Measurements from ENCODE around the gene SCARB1. TPM values are rescaled to one million over a fixed set of nuclear protein-coding genes. Genes with fewer than 3 reads are reported as not detected.

Gene SCARB1
- total and polyA plus RNA-seq, 2 experiments from 2014 or later = 50.4 to 90.0 TPM

GRCh38 chr12:124750787-124751471 is 112.7 kb downstream of the SCARB1 start:
- no peaks in the 10 kb centered on the region for H3K36me3 ChIP-seq (replicated peaks; ENCODE audit: insufficient read depth, low read depth)
- TF ChIP-seq, protein P1, sequence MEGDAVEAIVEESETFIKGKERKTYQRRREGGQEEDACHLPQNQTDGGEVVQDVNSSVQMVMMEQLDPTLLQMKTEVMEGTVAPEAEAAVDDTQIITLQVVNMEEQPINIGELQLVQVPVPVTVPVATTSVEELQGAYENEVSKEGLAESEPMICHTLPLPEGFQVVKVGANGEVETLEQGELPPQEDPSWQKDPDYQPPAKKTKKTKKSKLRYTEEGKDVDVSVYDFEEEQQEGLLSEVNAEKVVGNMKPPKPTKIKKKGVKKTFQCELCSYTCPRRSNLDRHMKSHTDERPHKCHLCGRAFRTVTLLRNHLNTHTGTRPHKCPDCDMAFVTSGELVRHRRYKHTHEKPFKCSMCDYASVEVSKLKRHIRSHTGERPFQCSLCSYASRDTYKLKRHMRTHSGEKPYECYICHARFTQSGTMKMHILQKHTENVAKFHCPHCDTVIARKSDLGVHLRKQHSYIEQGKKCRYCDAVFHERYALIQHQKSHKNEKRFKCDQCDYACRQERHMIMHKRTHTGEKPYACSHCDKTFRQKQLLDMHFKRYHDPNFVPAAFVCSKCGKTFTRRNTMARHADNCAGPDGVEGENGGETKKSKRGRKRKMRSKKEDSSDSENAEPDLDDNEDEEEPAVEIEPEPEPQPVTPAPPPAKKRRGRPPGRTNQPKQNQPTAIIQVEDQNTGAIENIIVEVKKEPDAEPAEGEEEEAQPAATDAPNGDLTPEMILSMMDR (IDR thresholded peaks at IDR 0.05; ENCODE audit: poor library complexity) = peak; percentile 36
- TF ChIP-seq EZH2phosphoT487 (IDR thresholded peaks at IDR 0.05; ENCODE audit: low read depth, severe bottlenecking, unreplicated experiment) = no peak

DNA sequence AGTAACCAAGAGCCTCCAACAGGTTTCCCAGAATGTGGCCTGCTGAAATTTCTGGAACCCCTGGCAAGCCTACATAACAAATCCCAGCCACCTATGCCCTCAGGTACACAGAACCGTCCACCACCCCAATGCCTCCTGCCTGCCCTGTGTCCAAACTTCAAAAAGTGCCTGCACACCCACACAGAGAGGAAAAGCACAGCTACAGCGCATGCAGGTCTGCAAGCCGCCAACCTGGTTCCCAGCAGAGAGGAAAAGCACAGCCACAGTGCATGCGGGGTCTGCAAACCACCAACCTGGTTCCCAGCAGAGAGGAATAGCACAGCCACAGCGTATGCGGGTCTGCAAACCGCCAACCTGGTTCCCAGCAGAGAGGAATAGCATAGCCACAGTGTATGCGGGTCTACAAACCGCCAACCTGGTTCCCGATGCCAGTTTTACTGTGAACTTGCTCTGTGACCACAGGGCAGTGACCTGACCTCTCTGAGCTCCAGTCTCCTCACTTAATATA is 113.5 kb downstream of the SCARB1 start:
- no peaks in the 10 kb centered on the region for H3K9me3 ChIP-seq (ENCODE audit: low read depth)
- no peak overlapping the region for H3K4me2 ChIP-seq
- H3K4me1 ChIP-seq (ENCODE audit: insufficient read depth) = peaks cover 28% of the 10 kb centered on the region
- no peaks in the 10 kb centered on the region for H3K9me2 ChIP-seq (replicated peaks; ENCODE audit: insufficient read depth)
- no peak overlapping the region for H2AFZ ChIP-seq
- no peak overlapping the region for H3K4me3 ChIP-seq
- H3K27ac ChIP-seq = no peak overlapping the region
- no peak for DNase-seq (ENCODE audit: low spot score)
- no peaks in the 10 kb centered on the region for H3K27me3 ChIP-seq
- no peaks in the 10 kb centered on the region for H3K36me3 ChIP-seq (replicated peaks; ENCODE audit: insufficient read depth, low read depth)
- WGBS (ENCODE audit: low lambda C conversion rate, missing lambda C conversion rate) = 87% methylated on average over 10 of the region's 10 CpGs
- TF ChIP-seq EZH2phosphoT487 (IDR thresholded peaks at IDR 0.05; ENCODE audit: low read depth, severe bottlenecking, unreplicated experiment) (no peak), EZH2 (IDR thresholded peaks at IDR 0.05; ENCODE audit: borderline replicate concordance) (no peak)
- TF ChIP-seq, protein P1 (IDR thresholded peaks at IDR 0.05; ENCODE audit: poor library complexity) = no peak
- no peaks in the 10 kb centered on the region for H3K79me2 ChIP-seq
- H4K20me1 ChIP-seq (ENCODE audit: insufficient read depth, poor library complexity, severe bottlenecking) = no peaks in the 10 kb centered on the region

More at GRCh38 chr12:124750787-124751471, 112.7 kb downstream of the SCARB1 start:
- DNase-seq (ENCODE audit: low spot score) = no peak
- Histone ChIP-seq H3K27me3 (no peaks in the 10 kb centered on the region), H3K79me2 (no peaks in the 10 kb centered on the region), H3K4me3 (no peak overlapping the region), H3K27ac (no peak overlapping the region), H4K20me1 (ENCODE audit: insufficient read depth, poor library complexity, severe bottlenecking) (no peaks in the 10 kb centered on the region), H3K9me2 (replicated peaks; ENCODE audit: insufficient read depth) (no peaks in the 10 kb centered on the region), H3K9me3 (ENCODE audit: low read depth) (no peaks in the 10 kb centered on the region), H2AFZ (peak overlapping the region; percentile 26), H3K4me1 (ENCODE audit: insufficient read depth) (peaks cover 30% of the 10 kb centered on the region), H3K4me2 (no peak overlapping the region)
- 62% methylated on average over 19 of the region's 19 CpGs for WGBS (ENCODE audit: low lambda C conversion rate, missing lambda C conversion rate)

GRCh38 chr12:124749725-124750124 is 113.9 kb downstream of the SCARB1 start:
- Histone ChIP-seq H3K4me2 (no peak overlapping the region), H3K79me2 (no peaks in the 10 kb centered on the region), H2AFZ (no peak overlapping the region), H3K9me3 (ENCODE audit: low read depth) (no peaks in the 10 kb centered on the region), H4K20me1 (ENCODE audit: insufficient read depth, poor library complexity, severe bottlenecking) (no peaks in the 10 kb centered on the region), H3K27ac (no peak overlapping the region), H3K36me3 (replicated peaks; ENCODE audit: insufficient read depth, low read depth) (no peaks in the 10 kb centered on the region), H3K9me2 (replicated peaks; ENCODE audit: insufficient read depth) (no peaks in the 10 kb centered on the region), H3K4me1 (ENCODE audit: insufficient read depth) (peaks cover 23% of the 10 kb centered on the region), H3K27me3 (no peaks in the 10 kb centered on the region), H3K4me3 (no peak overlapping the region)
- no peak for DNase-seq (ENCODE audit: low spot score)
- WGBS (ENCODE audit: low lambda C conversion rate, missing lambda C conversion rate) = 89% methylated on average over 9 of the region's 9 CpGs
- TF ChIP-seq, protein P1 (IDR thresholded peaks at IDR 0.05; ENCODE audit: poor library complexity) = no peak
- TF ChIP-seq EZH2phosphoT487 (IDR thresholded peaks at IDR 0.05; ENCODE audit: low read depth, severe bottlenecking, unreplicated experiment) (no peak), EZH2 (IDR thresholded peaks at IDR 0.05; ENCODE audit: borderline replicate concordance) (no peak)
